ENCODE data around the gene TRAF3IP1.

DNA sequence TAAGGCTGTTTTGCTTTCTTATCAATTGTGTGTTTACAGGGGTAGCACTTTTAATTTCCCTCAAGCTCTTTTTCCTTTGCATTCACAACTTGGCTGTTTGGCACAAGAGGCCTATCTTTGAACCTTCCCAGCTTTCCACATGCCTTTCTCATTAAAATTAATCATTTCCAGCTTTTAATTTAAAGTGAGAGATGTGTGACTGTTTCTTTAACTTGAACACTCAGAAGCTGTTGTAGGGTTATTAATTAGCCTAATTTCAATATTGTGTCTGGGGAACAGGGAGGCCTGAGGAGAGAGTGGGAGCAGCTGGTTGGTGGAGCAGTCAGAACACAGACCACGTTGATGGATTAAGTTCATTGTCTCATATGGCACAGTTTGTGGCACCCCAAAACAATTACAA lies 111.1 kb downstream of the TRAF3IP1 start:
- TF ChIP-seq POLR2A (IDR thresholded peaks at IDR 0.05), result no peak
- TF ChIP-seq, protein P1, sequence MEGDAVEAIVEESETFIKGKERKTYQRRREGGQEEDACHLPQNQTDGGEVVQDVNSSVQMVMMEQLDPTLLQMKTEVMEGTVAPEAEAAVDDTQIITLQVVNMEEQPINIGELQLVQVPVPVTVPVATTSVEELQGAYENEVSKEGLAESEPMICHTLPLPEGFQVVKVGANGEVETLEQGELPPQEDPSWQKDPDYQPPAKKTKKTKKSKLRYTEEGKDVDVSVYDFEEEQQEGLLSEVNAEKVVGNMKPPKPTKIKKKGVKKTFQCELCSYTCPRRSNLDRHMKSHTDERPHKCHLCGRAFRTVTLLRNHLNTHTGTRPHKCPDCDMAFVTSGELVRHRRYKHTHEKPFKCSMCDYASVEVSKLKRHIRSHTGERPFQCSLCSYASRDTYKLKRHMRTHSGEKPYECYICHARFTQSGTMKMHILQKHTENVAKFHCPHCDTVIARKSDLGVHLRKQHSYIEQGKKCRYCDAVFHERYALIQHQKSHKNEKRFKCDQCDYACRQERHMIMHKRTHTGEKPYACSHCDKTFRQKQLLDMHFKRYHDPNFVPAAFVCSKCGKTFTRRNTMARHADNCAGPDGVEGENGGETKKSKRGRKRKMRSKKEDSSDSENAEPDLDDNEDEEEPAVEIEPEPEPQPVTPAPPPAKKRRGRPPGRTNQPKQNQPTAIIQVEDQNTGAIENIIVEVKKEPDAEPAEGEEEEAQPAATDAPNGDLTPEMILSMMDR (IDR thresholded peaks at IDR 0.05), result no peak
